HK-2 (cell line): ENCODE measurements around the gene THAP9.
A peak's percentile ranks its signal among the peaks of the same experiment; 100 is the strongest.
"Not testable (repeated sequence)": the region's sequence is repeated elsewhere in the genome, so short reads cannot be mapped to it uniquely, and the experiment has no call there.

Experiments
- DNase-seq: peaks from one replicate; pipeline ENCODE4 v3.0.0-alpha.2; 2018; ENCODE audit not compliant: unreplicated experiment

The THAP9 gene

GRCh38 chr4:82900411-82901182, at the start of gene THAP9:
Gene THAP9, plus strand, starts transcription at chr4:82900735. Its CDS starts 68 bp downstream, at chr4:82900803.
- DNase-seq: peak; percentile 99

GRCh38 chr4:82851318-82851717, 49.2 kb upstream of the THAP9 start:
- DNase-seq: no peak

GRCh38 chr4:82851885-82852750, 48.4 kb upstream of the THAP9 start:
- no peak for DNase-seq

- no peak for DNase-seq
These were observed 47.7 kb upstream of the THAP9 start for GRCh38 chr4:82852751-82853285.

GRCh38 chr4:82860487-82860886, 40.0 kb upstream of the THAP9 start:
- DNase-seq: not testable (repeated sequence)

- no peak for DNase-seq
These were observed 39.0 kb upstream of the THAP9 start for GRCh38 chr4:82861529-82861928.

GRCh38 chr4:82864336-82864979, 36.1 kb upstream of the THAP9 start:
- no peak for DNase-seq

- DNase-seq: no peak
These were observed 34.9 kb upstream of the THAP9 start for GRCh38 chr4:82865592-82865991.

- peak; percentile 22 for DNase-seq
These were observed 34.5 kb upstream of the THAP9 start for GRCh38 chr4:82866033-82866432.

- no peak for DNase-seq
These were observed 33.7 kb upstream of the THAP9 start for GRCh38 chr4:82866706-82867385.

GRCh38 chr4:82868572-82868971, 32.0 kb upstream of the THAP9 start:
- no peak for DNase-seq

- no peak for DNase-seq
These were observed 15.1 kb upstream of the THAP9 start for GRCh38 chr4:82885410-82885809.

- DNase-seq: no peak
These were observed 14.2 kb upstream of the THAP9 start for GRCh38 chr4:82886147-82886942.

- DNase-seq: no peak
These were observed 11.2 kb upstream of the THAP9 start for GRCh38 chr4:82889287-82889686.

- DNase-seq: no peak
These were observed 10.0 kb upstream of the THAP9 start for GRCh38 chr4:82890528-82890900.

- DNase-seq: peak; percentile 98
These were observed 9.4 kb upstream of the THAP9 start, which contains the start of gene SEC31A for GRCh38 chr4:82890901-82891706. Gene SEC31A, minus strand, starts transcription at chr4:82891153. Its CDS starts 9,217 bp downstream, at chr4:82881936.

GRCh38 chr4:82891707-82892466, 8.6 kb upstream of the THAP9 start:
- DNase-seq: no peak

GRCh38 chr4:82892467-82892802, 8.1 kb upstream of the THAP9 start:
- DNase-seq: no peak

GRCh38 chr4:82893942-82894341, 6.6 kb upstream of the THAP9 start:
- no peak for DNase-seq
